HepG2 (cell line): ENCODE measurements around the gene ACOT2. TPM values are rescaled to one million over a fixed set of nuclear protein-coding genes. Genes with fewer than 3 reads are reported as not detected.
"Not testable (repeated sequence)": the region's sequence is repeated elsewhere in the genome, so short reads cannot be mapped to it uniquely, and the experiment has no call there.

Experiments used
- ARID2 ChIP-seq: sonication (generic); formaldehyde crosslinking; IDR thresholded peaks from 2 replicates; pipeline ENCODE4 v1.8.1; 2022; ENCODE audit warnings: mild to moderate bottlenecking, missing genetic modification reagents, borderline replicate concordance
- ASH2L ChIP-seq: fragments of 300-600, 200-600 bp; sonication (generic); IDR thresholded peaks from 2 replicates; pipeline ENCODE4 v1.7.0; 2017; ENCODE audit warnings: low read depth, mild to moderate bottlenecking, moderate library complexity, mixed read lengths, low read length; ENCODE audit not compliant: insufficient read length
- BHLHE40 ChIP-seq: IDR thresholded peaks from 2 replicates; pipeline ENCODE4 v1.6.1; 2011; ENCODE audit warnings: low read length, improper control_type of control experiment
- FOXC1 ChIP-seq: sonication (generic); formaldehyde crosslinking; IDR thresholded peaks from 2 replicates; pipeline ENCODE4 v1.8.0; 2022; ENCODE audit warnings: mild to moderate bottlenecking, missing genetic modification reagents, borderline replicate concordance
- HOXA5 ChIP-seq: sonication (generic); formaldehyde crosslinking; IDR thresholded peaks from 2 replicates; pipeline ENCODE4 v1.4.0; 2020; ENCODE audit warnings: missing genetic modification reagents
- IKZF4 ChIP-seq: sonication (generic); formaldehyde crosslinking; IDR thresholded peaks from 2 replicates; pipeline ENCODE4 v1.5.1; 2020; ENCODE audit warnings: borderline replicate concordance, mild to moderate bottlenecking, low read depth, missing genetic modification reagents; ENCODE audit errors: not compliant biosample characterization
- MXD4 ChIP-seq: IDR thresholded peaks from 2 replicates; pipeline ENCODE4 v1.6.1; 2016; ENCODE audit warnings: mild to moderate bottlenecking, missing biosample characterization, missing genetic modification reagents
- RAD21 ChIP-seq: fragments of 450-650 bp; formaldehyde crosslinking; IDR thresholded peaks from 2 replicates; pipeline ENCODE4 v1.5.0; 2020; ENCODE audit warnings: mild to moderate bottlenecking
- ZC3H4 ChIP-seq: sonication (generic); formaldehyde crosslinking; IDR thresholded peaks from 2 replicates; pipeline ENCODE4 v1.4.0; 2020; ENCODE audit warnings: missing genetic modification reagents, borderline replicate concordance
- ZFX ChIP-seq: sonication (generic); formaldehyde crosslinking; IDR thresholded peaks from 2 replicates; pipeline ENCODE4 v1.4.0; 2020; ENCODE audit warnings: mild to moderate bottlenecking, low read depth, missing genetic modification reagents, moderate library complexity
- ZNF441 ChIP-seq: sonication (generic); formaldehyde crosslinking; IDR thresholded peaks from 2 replicates; pipeline ENCODE4 v1.7.0; 2021; ENCODE audit warnings: missing genetic modification reagents, borderline replicate concordance
- ZNF556 ChIP-seq: sonication (generic); formaldehyde crosslinking; IDR thresholded peaks from 2 replicates; pipeline ENCODE4 v1.4.0; 2020; ENCODE audit warnings: mild to moderate bottlenecking, missing genetic modification reagents, borderline replicate concordance
- polyA plus RNA-seq, 8 experiments: library from polyadenylated mRNA; depleted of rRNA in 3 of 8; stranded (reverse) in 7 of 8; unstranded in 1 of 8; fragments of >200 nt; fragmentation: Illumina TruSeq in 4 of 8; extraction: Trizol in 4 of 8; gene quantifications; 2 replicates each; pipeline versions ENCODE4 v1.2.1 to v1.2.3, GENCODE V29; 2011 to 2016; ENCODE audit warnings: low read depth in 4 of 8, missing spikeins in 1 of 8, mixed read lengths in 1 of 8; ENCODE audit not compliant: insufficient read depth in 1 of 8
- total RNA-seq, 5 experiments: library from RNA; depleted of rRNA; stranded (reverse); fragments of >200 nt; fragmentation: Illumina TruSeq; extraction: Trizol; gene quantifications; 2 replicates each; pipeline ENCODE4 v1.2.3, GENCODE V29; 2016; ENCODE audit warnings: low read depth in 1 of 5
- TF ChIP-seq, protein P1 (sequence below): sonication (generic); formaldehyde crosslinking; IDR thresholded peaks from 2 replicates; pipeline ENCODE4 v1.9.0; 2022; ENCODE audit warnings: missing genetic modification reagents, mild to moderate bottlenecking, borderline replicate concordance
- TF ChIP-seq, protein P2 (sequence below), 2 experiments: fragments of 450-650 bp in 1 of 2; sonication (generic) in 1 of 2; formaldehyde crosslinking in 1 of 2; IDR thresholded peaks; 2 replicates each; pipeline versions ENCODE4 v1.6.1 to v1.8.0; 2016 to 2022; ENCODE audit warnings: antibody characterized with exemption in 1 of 2, mild to moderate bottlenecking in 1 of 2, missing genetic modification reagents in 1 of 2
- TF ChIP-seq, protein P3 (sequence below): IDR thresholded peaks from 2 replicates; pipeline ENCODE4 v1.6.1; 2012; ENCODE audit warnings: inconsistent platforms

Gene ACOT2
- total and polyA plus RNA-seq, 2 of the 13 experiments (the other 11 are each of a cell fraction or from before 2014, with no cell fraction given), result 60.0 to 110 TPM

DNA sequence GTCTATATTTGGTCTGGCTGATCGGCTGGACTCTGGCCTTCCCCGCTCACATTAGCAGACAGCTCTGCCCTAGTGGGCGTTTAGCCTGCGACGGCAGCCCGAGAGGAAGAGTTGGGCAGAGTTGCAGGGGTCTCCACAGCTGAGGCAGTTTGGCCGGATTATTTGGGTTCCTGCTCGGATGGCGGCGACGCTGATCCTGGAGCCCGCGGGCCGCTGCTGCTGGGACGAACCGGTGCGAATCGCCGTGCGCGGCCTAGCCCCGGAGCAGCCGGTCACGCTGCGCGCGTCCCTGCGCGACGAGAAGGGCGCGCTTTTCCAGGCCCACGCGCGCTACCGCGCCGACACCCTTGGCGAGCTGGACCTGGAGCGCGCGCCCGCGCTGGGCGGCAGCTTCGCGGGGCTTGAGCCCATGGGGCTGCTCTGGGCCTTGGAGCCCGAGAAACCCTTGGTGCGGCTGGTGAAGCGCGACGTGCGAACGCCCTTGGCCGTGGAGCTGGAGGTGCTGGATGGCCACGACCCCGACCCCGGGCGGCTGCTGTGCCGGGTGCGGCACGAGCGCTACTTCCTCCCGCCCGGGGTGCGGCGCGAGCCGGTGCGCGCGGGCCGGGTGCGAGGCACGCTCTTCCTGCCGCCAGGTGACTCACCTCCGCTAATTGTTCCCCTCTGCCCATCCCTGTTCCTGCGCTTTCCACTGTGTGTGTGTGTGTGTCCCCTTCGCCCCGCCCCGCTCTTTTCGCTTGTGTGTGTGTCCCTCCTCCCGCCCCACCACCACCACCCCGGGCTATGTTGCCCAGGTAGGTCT, 31.6 kb upstream of the ACOT2 start (continued):
- TF ChIP-seq, protein P1, sequence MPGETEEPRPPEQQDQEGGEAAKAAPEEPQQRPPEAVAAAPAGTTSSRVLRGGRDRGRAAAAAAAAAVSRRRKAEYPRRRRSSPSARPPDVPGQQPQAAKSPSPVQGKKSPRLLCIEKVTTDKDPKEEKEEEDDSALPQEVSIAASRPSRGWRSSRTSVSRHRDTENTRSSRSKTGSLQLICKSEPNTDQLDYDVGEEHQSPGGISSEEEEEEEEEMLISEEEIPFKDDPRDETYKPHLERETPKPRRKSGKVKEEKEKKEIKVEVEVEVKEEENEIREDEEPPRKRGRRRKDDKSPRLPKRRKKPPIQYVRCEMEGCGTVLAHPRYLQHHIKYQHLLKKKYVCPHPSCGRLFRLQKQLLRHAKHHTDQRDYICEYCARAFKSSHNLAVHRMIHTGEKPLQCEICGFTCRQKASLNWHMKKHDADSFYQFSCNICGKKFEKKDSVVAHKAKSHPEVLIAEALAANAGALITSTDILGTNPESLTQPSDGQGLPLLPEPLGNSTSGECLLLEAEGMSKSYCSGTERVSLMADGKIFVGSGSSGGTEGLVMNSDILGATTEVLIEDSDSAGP (CRISPR knock-in tag), result peak; percentile 83
- peak; percentile 88 for TF ChIP-seq ZFX (CRISPR knock-in tag)
- TF ChIP-seq ZC3H4 (CRISPR knock-in tag), result peak; percentile 19; the same call in 1 of the 2 replicates
- TF ChIP-seq RAD21, result peak; percentile 21; the same call in 1 of the 2 replicates
- TF ChIP-seq, protein P2, sequence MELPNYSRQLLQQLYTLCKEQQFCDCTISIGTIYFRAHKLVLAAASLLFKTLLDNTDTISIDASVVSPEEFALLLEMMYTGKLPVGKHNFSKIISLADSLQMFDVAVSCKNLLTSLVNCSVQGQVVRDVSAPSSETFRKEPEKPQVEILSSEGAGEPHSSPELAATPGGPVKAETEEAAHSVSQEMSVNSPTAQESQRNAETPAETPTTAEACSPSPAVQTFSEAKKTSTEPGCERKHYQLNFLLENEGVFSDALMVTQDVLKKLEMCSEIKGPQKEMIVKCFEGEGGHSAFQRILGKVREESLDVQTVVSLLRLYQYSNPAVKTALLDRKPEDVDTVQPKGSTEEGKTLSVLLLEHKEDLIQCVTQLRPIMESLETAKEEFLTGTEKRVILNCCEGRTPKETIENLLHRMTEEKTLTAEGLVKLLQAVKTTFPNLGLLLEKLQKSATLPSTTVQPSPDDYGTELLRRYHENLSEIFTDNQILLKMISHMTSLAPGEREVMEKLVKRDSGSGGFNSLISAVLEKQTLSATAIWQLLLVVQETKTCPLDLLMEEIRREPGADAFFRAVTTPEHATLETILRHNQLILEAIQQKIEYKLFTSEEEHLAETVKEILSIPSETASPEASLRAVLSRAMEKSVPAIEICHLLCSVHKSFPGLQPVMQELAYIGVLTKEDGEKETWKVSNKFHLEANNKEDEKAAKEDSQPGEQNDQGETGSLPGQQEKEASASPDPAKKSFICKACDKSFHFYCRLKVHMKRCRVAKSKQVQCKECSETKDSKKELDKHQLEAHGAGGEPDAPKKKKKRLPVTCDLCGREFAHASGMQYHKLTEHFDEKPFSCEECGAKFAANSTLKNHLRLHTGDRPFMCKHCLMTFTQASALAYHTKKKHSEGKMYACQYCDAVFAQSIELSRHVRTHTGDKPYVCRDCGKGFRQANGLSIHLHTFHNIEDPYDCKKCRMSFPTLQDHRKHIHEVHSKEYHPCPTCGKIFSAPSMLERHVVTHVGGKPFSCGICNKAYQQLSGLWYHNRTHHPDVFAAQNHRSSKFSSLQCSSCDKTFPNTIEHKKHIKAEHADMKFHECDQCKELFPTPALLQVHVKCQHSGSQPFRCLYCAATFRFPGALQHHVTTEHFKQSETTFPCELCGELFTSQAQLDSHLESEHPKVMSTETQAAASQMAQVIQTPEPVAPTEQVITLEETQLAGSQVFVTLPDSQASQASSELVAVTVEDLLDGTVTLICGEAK (IDR thresholded peaks at IDR 0.05), result not testable (repeated sequence)
- TF ChIP-seq, protein P2 (CRISPR knock-in tag; IDR thresholded peaks at IDR 0.05), result peak; percentile 35; the same call in 1 of the 2 replicates
- TF ChIP-seq, protein P3, sequence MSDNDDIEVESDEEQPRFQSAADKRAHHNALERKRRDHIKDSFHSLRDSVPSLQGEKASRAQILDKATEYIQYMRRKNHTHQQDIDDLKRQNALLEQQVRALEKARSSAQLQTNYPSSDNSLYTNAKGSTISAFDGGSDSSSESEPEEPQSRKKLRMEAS, result peak; percentile 67; the same call in 1 of the 2 replicates
- peak; percentile 15 for TF ChIP-seq IKZF4
- TF ChIP-seq ASH2L, result peak; percentile 40
- TF ChIP-seq ZNF556 (CRISPR knock-in tag), result 0 out of 2 replicates have a peak, but pooled peaks have one; percentile 2
- TF ChIP-seq ZNF441 (CRISPR knock-in tag), result peak; percentile 20; the same call in 1 of the 2 replicates
- 0 out of 2 replicates have a peak, but pooled peaks have one; percentile 14 for TF ChIP-seq FOXC1 (CRISPR knock-in tag)
- TF ChIP-seq ARID2 (CRISPR knock-in tag), result peak; percentile 77
- 0 out of 2 replicates have a peak, but pooled peaks have one; percentile 28 for TF ChIP-seq MXD4 (CRISPR knock-in tag)
- peak; percentile 1; the same call in 1 of the 2 replicates for TF ChIP-seq HOXA5 (CRISPR knock-in tag)
- peak; percentile 75 for TF ChIP-seq BHLHE40
